Heart right ventricle (tissue), 16 donors: ENCODE results near the gene HPCA. TPM values are rescaled to one million over a fixed set of nuclear protein-coding genes. Genes with fewer than 3 reads are reported as not detected.

Experiments
- ATAC-seq, 8 donors: fragments of 200-7000 bp; cut with Tn5 transposase; one replicate each; pipeline ENCODE4 v1.9.1; 2020; ENCODE audit warnings: mild to moderate bottlenecking in 8 of 8, moderate library complexity in 8 of 8, moderate number of reproducible peaks in 1 of 8
- DNase-seq, 2 donors: peaks; one replicate each; pipeline ENCODE4 v3.0.0-alpha.2; 2020
- H3K27ac ChIP-seq, 10 donors: fragments of 200-600 bp; sonication (generic) in 2 of 10; one replicate each; pipeline versions ENCODE4 v1.5.0 to v1.8.0; 2020 to 2022; ENCODE audit warnings: mild to moderate bottlenecking in 3 of 10
- H3K27me3 ChIP-seq, 7 donors: fragments of 200-600 bp; one replicate each; pipeline ENCODE4 v1.8.0; 2021 to 2022; ENCODE audit warnings: mild to moderate bottlenecking in 2 of 7
- H3K36me3 ChIP-seq, 9 donors: fragments of 200-600 bp; sonication (generic) in 1 of 9; one replicate each; pipeline versions ENCODE4 v1.5.0 to v1.8.0; 2020 to 2022; ENCODE audit warnings: mild to moderate bottlenecking in 2 of 9
- H3K4me1 ChIP-seq, 9 donors: fragments of 200-600 bp; sonication (generic) in 1 of 9; one replicate each; pipeline versions ENCODE4 v1.5.0 to v1.8.0; 2020 to 2022; ENCODE audit warnings: mild to moderate bottlenecking in 4 of 9
- H3K4me3 ChIP-seq, 10 donors: fragments of 200-600 bp; sonication (generic) in 2 of 10; one replicate each; pipeline versions ENCODE4 v1.5.0 to v1.8.0; 2020 to 2022; ENCODE audit warnings: mild to moderate bottlenecking in 7 of 10, moderate library complexity in 2 of 10
- H3K9me3 ChIP-seq, 11 donors: fragments of 200-600 bp in 10 of 11; sonication (generic) in 2 of 11; one replicate each; pipeline versions ENCODE4 v1.5.0 to v1.8.0; 2013 to 2022; ENCODE audit warnings: mild to moderate bottlenecking in 2 of 11, control low read depth in 1 of 11, moderate library complexity in 1 of 11
- CTCF ChIP-seq, 9 donors: fragments of 200-600 bp; sonication (generic) in 2 of 9; IDR thresholded peaks; one replicate each; pipeline versions ENCODE4 v1.5.0 to v1.8.0; 2021 to 2022; ENCODE audit warnings: antibody characterized with exemption in 9 of 9, mild to moderate bottlenecking in 5 of 9, moderate library complexity in 1 of 9
- WGBS, 2 donors: extraction: QIAGEN DNeasy Blood & Tissue Kit; methylation state at CpG; one replicate each; pipeline ENCODE4 v1.1.7; 2013; ENCODE audit warnings: inconsistent platforms in 1 of 2; 5-methylcytosine and 5-hydroxymethylcytosine counted together
- intact Hi-C, 10 donors: fragments of 100-400 bp; cut with DNase I; formaldehyde crosslinking; loops; one replicate each; pipeline versions ENCODE4 v1.11.1 to v1.14.2; 2022
- polyA plus RNA-seq, 2 donors: library from polyadenylated mRNA; stranded (reverse); fragments of 200-250 nt; gene quantifications; one replicate each; pipeline ENCODE4 v1.2.3, GENCODE V29; 2013
- total RNA-seq, 10 donors: library from RNA; stranded (reverse); fragmentation: NEBNext Ultra II Directional in 3 of 10; extraction: Animal tissue kit (Norgen Biotek cat#: 25700) in 3 of 10; gene quantifications; one replicate each; pipeline versions ENCODE4 v1.2.1 to v1.2.4, GENCODE V29; 2021 to 2023
- donor health status: Arrhythmogenic right ventricular cardiomyopathy.
- donor health status: ischemic (EF 13 %, LVEDD 7.1; RV severe dilation, severe dysfunction).
- donor health status: healthy with polysubstance abuse.
- donor health status: DM: no; HTN: yes; CAD: no.
- donor health status: DM: no; HTN: no; CAD: no.
- donor health status: ischemic (EF 25% LVEDD 6.9; RV normal size, moderate dysfunction).
- donor health status: ischemic (EF 25% LVEDD 5.7; RV mildly dilated, moderate dysfunction).
- donor health status: healthy.
- donor health status: DM: yes; HTN: yes; CAD: no.
- donor health status: Ischemic cardiomyopathy.
- donor health status: ischemic (EF 35%, LVEDD 5.7; RV mildly dilated, moderate dysfunction).
- donor health status: nonischemic (EF 11% LVEDD 7.7; RV severe dilation, severe dysfunction).
- donor health status: DM: yes; HTN: yes; CAD: no.
- donor health status: PGD.
- donor health status: ischemic (EF 29% LVEDD 5.4; RV normal size, mild dysfunction).
- donor health status: nonischemic (EF 23%, LVEDD 6.1; RV moderate dilation, normal function).

The HPCA gene
- total and polyA plus RNA-seq, 12 donors: not detected

DNA sequence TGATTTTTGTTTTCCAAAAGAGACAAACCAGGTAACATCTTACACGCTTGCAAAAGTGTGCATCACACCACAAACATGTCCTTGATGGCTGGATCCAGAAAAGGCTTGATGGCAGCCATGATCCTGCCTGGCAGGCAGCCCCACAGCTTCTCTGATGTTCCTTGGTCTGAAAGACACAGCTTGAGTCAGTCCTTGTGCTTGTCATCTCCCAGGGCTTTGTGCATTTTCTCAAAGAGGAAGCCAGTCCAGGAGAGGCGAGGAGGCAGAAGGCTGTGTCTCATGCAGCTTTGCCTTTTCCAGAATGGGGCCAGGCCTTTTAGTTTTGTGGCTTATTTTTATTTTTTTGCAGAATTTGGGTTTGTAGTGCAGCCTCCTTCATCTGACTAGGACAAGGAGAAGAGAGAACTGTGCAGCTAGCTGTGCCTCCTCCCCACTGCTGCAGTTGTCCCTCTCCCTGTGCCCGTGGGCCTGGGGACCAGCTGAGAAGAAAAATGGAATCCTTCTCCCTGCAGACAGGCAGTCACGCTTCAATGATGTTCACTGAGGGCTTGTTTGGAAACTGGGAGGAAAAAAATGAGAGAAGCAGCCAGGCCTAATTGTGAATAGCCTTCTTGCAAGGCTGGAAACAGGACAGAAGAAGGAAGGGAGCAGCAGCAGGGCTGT is 22.9 kb upstream of the HPCA start:
- no peak for DNase-seq
- intact Hi-C loops: no loop called here
- Histone ChIP-seq H3K4me3 (no peak overlapping the region), H3K9me3 (no peaks in the 10 kb centered on the region), H3K36me3 (peaks cover 0 to 62% (median 8%) of the 10 kb centered on the region in 9 donors), H3K27me3 (no peaks in the 10 kb centered on the region), H3K27ac (peak overlapping the region in 1 of 10 donors; percentile 25), H3K4me1 (peaks cover 0 to 62% (median 36%) of the 10 kb centered on the region in 9 donors)
- no peak for ATAC-seq
- no peak for TF ChIP-seq CTCF (IDR thresholded peaks at IDR 0.05)
- WGBS, 2 donors: 96 to 97% methylated on average over 4 of the region's 4 CpGs

DNA sequence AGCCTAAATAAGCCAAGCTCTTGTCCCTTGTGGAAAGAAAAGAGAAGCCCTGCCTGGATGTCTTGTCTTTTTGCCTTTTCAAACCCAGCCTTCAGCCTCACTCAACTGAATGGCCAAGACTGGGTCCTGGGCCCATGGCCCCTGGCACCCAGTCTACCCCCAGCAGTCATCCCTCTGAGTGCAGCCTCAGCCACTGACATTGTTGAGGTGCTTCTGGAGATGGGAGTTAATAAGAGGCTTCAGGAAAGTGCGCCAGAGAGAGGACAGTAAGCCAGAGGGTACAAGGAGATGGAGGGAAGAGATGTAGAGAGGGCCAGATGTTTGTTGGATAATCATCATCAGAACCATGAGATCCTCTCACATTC is 22.4 kb upstream of the HPCA start:
- 95 to 100% methylated on average over 1 of the region's 1 CpG for WGBS, 2 donors
- H3K27ac ChIP-seq: peak overlapping the region in 2 of 10 donors; percentile 25 to 48
- no peak for TF ChIP-seq CTCF (IDR thresholded peaks at IDR 0.05)
- H3K4me1 ChIP-seq: peaks cover 0 to 62% (median 36%) of the 10 kb centered on the region in 9 donors
- H3K9me3 ChIP-seq: no peaks in the 10 kb centered on the region
- intact Hi-C loops: no loop called here
- H3K36me3 ChIP-seq: peaks cover 0 to 57% (median 8%) of the 10 kb centered on the region in 9 donors
- ATAC-seq: no peak
- H3K4me3 ChIP-seq: no peak overlapping the region
- no peaks in the 10 kb centered on the region for H3K27me3 ChIP-seq
- DNase-seq: no peak

- ATAC-seq (peak in 3 of 8 donors; percentile 53 to 62 (median 60)), DNase-seq (no peak)
- H3K4me3 ChIP-seq: no peak overlapping the region
Observed at GRCh38 chr1:32864375-32865019, 21.8 kb upstream of the HPCA start.

More at GRCh38 chr1:32864375-32865019, 21.8 kb upstream of the HPCA start:
- TF ChIP-seq CTCF (IDR thresholded peaks at IDR 0.05): no peak
- Histone ChIP-seq H3K36me3 (peaks cover 0 to 51% (median 8%) of the 10 kb centered on the region in 9 donors), H3K27ac (peak overlapping the region in 8 of 10 donors; percentile 1 to 64 (median 24)), H3K27me3 (peaks cover 0 to under 1% (median 0%) of the 10 kb centered on the region in 7 donors), H3K9me3 (no peaks in the 10 kb centered on the region), H3K4me1 (peaks cover 0 to 61% (median 36%) of the 10 kb centered on the region in 9 donors)
- intact Hi-C loops: loop anchor here in 1 of 10 donors (5.0 kb wide), 1 partner anchor 37 kb away; no protein-coding TSS in a partner anchor
- 73 to 77% methylated on average over 8 of the region's 8 CpGs for WGBS, 2 donors
